ENCODE measurements around the gene CCDC85A.
"Not testable (repeated sequence)": the region's sequence is repeated elsewhere in the genome, so short reads cannot be mapped to it uniquely, and the experiment has no call there.

Gene CCDC85A

GRCh38 chr2:56183643-56184499 lies at the start of gene CCDC85A:
TSS of gene CCDC85A (plus strand) at chr2:56183990. CDS start at chr2:56184625, 635 bp downstream.
- DNase-seq, result peak; percentile 39 to 73

DNA sequence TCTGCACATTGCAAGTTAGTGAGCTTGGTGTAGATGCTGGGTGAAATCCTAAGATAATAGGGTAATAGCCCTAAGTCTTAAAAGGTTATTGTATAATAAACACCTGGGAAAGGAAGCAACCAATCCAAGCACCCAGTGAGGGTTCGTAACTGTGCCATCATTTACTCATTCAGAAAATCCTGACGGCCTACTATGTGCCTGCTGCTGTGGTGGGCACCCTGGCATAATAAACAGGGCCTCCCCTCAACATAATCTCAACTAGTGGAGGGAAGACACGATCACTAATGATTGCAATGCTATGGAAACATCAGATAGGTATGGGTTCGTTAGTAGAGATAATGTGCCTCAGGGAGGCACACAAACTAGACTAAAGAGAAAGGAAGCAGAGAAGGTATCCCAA lies 48.9 kb upstream of the CCDC85A start:
- no peak for DNase-seq

DNA sequence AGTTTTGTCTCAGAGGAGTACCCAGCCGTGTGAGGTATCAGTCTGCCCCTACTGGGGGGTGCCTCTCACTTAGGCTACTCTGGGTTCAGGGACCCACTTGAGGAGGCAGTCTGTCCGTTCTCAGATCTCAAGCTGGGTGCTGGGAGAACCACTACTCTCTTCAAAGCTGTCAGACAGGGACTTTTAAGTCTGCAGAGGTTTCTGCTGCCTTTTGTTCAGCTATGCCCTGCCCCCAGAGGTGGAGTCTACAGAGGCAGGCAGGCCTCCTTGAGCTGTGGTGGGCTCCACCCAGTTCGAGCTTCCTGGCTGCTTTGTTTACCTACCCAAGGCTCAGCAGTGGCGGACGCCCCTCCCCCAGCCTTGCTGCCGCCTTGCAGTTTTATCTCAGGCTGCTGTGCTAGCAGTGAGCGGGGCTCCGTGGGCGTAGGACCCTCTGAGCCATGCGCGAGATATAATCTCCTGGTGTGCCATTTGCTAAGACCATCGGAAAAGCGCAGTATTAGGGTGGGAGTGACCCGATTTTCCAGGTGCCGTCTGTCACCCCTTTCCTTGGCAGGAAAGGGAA lies 41.2 kb upstream of the CCDC85A start:
- not testable (repeated sequence) for DNase-seq

GRCh38 chr2:56147907-56148306 lies 35.9 kb upstream of the CCDC85A start:
- no peak for DNase-seq

DNA sequence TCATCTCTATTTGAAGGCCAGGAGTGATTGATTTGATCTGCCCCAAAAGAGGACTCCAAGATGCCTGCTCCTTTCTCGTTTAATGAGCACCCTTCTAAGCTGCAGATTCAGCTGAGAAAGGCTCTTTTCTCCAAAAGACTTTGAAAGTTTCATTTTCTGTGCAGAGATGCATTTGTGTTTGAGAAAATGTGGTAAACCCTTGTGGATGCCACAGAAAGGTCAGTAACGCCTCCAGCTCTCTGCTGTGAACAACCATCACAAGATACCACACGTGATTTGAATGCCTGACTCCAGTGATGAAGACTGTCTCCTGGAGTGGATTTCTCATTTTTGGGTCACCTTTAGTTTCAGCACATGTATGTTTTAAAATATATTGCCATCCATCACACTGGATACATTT lies 35.0 kb upstream of the CCDC85A start:
- no peak for DNase-seq

DNA sequence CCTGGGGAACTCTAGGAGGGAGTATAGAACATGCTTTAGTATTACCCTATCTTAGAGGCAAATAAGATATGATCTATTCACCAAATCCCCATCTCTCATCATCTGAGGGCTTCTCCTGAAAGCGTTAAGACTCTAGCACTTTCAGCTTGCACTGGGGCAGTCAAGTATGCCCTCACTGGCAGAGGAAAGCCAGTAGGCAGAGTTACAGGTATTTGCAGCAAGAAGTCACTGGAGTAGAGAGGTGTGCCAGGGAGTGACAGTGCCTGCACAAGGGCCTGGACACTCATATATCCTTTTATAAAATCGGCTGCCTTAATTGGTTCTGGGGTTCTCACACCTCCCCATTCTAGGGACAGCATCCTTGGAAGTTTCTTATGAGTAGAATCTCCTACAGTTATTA lies 31.9 kb upstream of the CCDC85A start:
- DNase-seq, result no peak

DNA sequence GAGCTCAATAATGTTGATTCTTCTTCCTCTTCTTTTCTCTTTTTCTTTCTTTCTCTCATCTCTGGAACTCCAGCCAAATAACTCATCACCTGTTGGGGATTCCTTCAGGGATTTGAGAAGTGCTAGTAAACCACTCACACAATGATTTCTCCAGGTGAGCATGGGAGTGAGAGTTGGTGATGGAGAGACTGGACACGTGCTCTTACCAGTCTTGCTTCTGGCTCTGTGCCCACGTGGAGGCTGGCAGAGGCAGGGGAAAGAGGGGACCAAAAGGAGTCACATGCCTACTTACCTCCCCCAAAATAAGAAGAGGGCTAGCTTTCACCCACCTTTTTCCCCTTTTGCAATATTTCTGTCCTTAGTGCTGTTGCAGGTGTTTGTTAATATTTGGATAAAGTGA lies 28.6 kb upstream of the CCDC85A start:
- DNase-seq, result no peak

GRCh38 chr2:56159875-56160274 lies 23.9 kb upstream of the CCDC85A start:
- not testable (repeated sequence) for DNase-seq

- no peak for DNase-seq
Observed at GRCh38 chr2:56167616-56168562, 15.9 kb upstream of the CCDC85A start.

- no peak for DNase-seq
Observed at GRCh38 chr2:56169521-56169920, 14.3 kb upstream of the CCDC85A start.

DNA sequence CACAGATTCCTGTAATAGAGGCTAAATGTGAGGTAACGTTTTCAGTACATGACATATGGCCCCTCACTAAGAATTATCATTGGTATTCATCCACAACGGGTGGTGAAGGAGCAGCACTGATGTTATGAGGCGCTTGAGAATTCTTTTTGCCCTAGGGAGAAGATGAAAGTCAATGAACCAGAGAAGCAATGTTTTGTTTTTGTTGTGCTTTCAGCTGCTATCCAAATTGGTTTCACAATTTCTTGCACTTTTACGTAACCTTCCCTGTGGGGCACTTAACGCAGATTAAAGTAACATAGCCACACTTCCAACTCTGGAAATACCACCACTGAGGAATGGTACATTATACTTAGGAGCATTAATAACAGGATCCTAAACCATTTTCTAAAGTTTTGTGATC lies 13.3 kb upstream of the CCDC85A start:
- DNase-seq, result no peak

GRCh38 chr2:56170988-56171387 lies 12.8 kb upstream of the CCDC85A start:
- no peak for DNase-seq

- DNase-seq, result no peak
Observed at GRCh38 chr2:56175779-56176178, 8.0 kb upstream of the CCDC85A start.

- DNase-seq, result no peak
Observed at GRCh38 chr2:56177420-56178220, 6.2 kb upstream of the CCDC85A start.

DNA sequence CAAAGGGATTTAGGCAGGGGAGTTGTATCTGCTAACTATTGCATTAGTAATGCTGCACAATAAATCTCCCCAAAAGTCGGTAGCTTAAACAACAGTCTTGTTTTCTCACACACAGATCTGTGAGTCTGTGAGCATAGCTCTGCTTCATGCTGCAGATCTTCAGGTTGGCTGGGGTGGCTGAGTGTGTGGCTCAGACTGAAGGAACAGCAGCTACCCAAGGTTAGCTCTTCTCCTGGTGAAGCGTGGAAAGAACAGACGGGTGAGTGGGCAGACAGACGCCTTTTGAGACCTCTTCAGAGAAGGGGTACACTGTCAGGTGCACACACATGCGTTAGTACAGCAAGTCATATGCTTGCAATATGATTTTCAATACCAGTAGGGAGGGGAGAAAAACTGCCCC lies 3.9 kb upstream of the CCDC85A start:
- DNase-seq, result no peak

GRCh38 chr2:56182420-56182819 lies 1.4 kb upstream of the CCDC85A start:
- no peak for DNase-seq

GRCh38 chr2:56184500-56185011 lies 766 bp downstream of the CCDC85A start:
- DNase-seq, result no peak

DNA sequence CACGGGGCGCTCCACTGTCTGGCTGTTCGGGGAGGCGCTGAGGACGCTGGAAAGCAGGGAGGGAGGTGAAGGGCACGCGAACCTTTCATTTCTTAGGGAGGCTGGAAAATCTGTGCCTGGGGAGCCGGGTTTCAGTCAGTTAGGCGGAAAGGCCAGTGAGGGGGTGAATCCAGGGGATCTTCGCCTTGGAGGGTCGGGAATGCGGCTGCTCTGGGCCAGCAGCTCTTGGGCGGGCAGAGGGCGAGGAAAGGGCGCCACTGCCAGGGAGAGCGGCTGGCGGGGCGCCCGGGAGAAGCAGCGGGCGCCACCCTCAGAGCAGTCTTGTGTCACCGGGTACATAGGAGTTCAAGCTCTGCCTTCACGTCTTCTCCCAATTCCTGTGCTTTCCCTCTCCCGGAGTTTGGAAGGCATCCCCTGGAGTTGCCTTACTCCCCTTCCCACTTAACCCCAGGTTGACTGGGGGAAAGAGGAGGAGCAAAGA lies 1.4 kb downstream of the CCDC85A start:
- no peak for DNase-seq

- DNase-seq, result no peak
Observed at GRCh38 chr2:56185582-56186046, 1.8 kb downstream of the CCDC85A start.

GRCh38 chr2:56191617-56192016 lies 7.8 kb downstream of the CCDC85A start:
- DNase-seq, result no peak

GRCh38 chr2:56192664-56193305 lies 9.0 kb downstream of the CCDC85A start:
- no peak for DNase-seq

All from cerebellar nuclear complex (tissue), 1 donor.